ENCODE results near the gene TRIM45. TPM values are rescaled to one million over a fixed set of nuclear protein-coding genes. Genes with fewer than 3 reads are reported as not detected.
A peak's percentile ranks its signal among the peaks of the same experiment; 100 is the strongest.
"Not testable (repeated sequence)": the region's sequence is repeated elsewhere in the genome, so short reads cannot be mapped to it uniquely, and the experiment has no call there.

TRIM45 gene
- total RNA-seq, 4 donors from 2014 or later: 1.8 to 28.9 (median 4.4) TPM

- no peak for TF ChIP-seq POLR2A (IDR thresholded peaks at IDR 0.05)
- TF ChIP-seq, protein P1, sequence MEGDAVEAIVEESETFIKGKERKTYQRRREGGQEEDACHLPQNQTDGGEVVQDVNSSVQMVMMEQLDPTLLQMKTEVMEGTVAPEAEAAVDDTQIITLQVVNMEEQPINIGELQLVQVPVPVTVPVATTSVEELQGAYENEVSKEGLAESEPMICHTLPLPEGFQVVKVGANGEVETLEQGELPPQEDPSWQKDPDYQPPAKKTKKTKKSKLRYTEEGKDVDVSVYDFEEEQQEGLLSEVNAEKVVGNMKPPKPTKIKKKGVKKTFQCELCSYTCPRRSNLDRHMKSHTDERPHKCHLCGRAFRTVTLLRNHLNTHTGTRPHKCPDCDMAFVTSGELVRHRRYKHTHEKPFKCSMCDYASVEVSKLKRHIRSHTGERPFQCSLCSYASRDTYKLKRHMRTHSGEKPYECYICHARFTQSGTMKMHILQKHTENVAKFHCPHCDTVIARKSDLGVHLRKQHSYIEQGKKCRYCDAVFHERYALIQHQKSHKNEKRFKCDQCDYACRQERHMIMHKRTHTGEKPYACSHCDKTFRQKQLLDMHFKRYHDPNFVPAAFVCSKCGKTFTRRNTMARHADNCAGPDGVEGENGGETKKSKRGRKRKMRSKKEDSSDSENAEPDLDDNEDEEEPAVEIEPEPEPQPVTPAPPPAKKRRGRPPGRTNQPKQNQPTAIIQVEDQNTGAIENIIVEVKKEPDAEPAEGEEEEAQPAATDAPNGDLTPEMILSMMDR (IDR thresholded peaks at IDR 0.05): no peak
- Histone ChIP-seq H3K36me3 (no peaks in the 10 kb centered on the region), H3K27me3 (no peaks in the 10 kb centered on the region), H3K4me1 (peaks cover 0 to 15% (median 2%) of the 10 kb centered on the region in 4 donors), H3K27ac (peak overlapping the region; percentile 42 to 85 (median 76)), H3K9me3 (no peaks in the 10 kb centered on the region), H3K4me3 (peak overlapping the region; percentile 60 to 82 (median 71))
- peak in 1 of 3 donors; percentile 45 for DNase-seq
Measured at GRCh38 chr1:117120774-117121588, 568 bp downstream of the TRIM45 start.

- H3K9me3 ChIP-seq, H3K27me3 ChIP-seq, H3K27ac ChIP-seq, DNase-seq, H3K36me3 ChIP-seq, H3K4me3 ChIP-seq: not testable (repeated sequence)
- H3K4me1 ChIP-seq: peaks cover 0 to 15% (median 2%) of the 10 kb centered on the region in 4 donors
Measured at GRCh38 chr1:117119144-117119543, 2.4 kb downstream of the TRIM45 start.

GRCh38 chr1:117118137-117118536, 3.4 kb downstream of the TRIM45 start:
- Histone ChIP-seq H3K9me3 (no peaks in the 10 kb centered on the region), H3K4me1 (peaks cover 0 to 15% (median 2%) of the 10 kb centered on the region in 4 donors), H3K36me3 (no peaks in the 10 kb centered on the region), H3K4me3 (no peak overlapping the region), H3K27me3 (no peaks in the 10 kb centered on the region), H3K27ac (no peak overlapping the region)
- no peak for DNase-seq
- no peak for TF ChIP-seq POLR2A (IDR thresholded peaks at IDR 0.05)
- TF ChIP-seq, protein P1 (IDR thresholded peaks at IDR 0.05): no peak

DNA sequence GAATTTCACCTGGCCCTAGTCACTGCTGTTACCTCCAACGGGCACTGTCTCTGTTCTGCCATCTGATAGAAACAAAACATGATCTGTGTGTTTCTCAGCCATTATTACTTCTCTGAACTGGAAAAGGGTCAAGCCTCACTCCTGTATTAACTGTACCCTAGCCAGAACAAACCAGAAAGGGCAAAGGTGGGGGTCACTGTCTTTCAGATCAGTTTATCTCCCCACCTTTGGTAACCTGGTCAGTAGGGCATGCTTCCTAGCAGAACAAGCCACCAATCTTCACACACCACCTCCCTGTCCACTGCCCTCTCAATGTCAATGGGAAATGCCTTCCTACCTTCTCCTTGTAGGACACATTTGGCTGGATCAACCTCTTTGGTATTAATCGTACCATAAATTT, 3.9 kb downstream of the TRIM45 start:
- no peak overlapping the region for H3K27ac ChIP-seq
- DNase-seq: no peak
- no peak for TF ChIP-seq POLR2A (IDR thresholded peaks at IDR 0.05)
- TF ChIP-seq, protein P1 (IDR thresholded peaks at IDR 0.05): no peak

GRCh38 chr1:117116784-117117130, 4.8 kb downstream of the TRIM45 start:
- no peaks in the 10 kb centered on the region for H3K27me3 ChIP-seq
- no peak for DNase-seq
- no peak for TF ChIP-seq POLR2A (IDR thresholded peaks at IDR 0.05)
- TF ChIP-seq, protein P1 (IDR thresholded peaks at IDR 0.05): no peak
- no peaks in the 10 kb centered on the region for H3K36me3 ChIP-seq
- H3K4me3 ChIP-seq: no peak overlapping the region
- H3K27ac ChIP-seq: no peak overlapping the region
- H3K9me3 ChIP-seq: no peaks in the 10 kb centered on the region
- peaks cover 0 to 10% (median 0%) of the 10 kb centered on the region in 4 donors for H3K4me1 ChIP-seq

More for the DNA sequence above, 3.9 kb downstream of the TRIM45 start:
- H3K4me1 ChIP-seq: peaks cover 0 to 15% (median 2%) of the 10 kb centered on the region in 4 donors
- no peaks in the 10 kb centered on the region for H3K27me3 ChIP-seq
- H3K36me3 ChIP-seq: no peaks in the 10 kb centered on the region
- H3K4me3 ChIP-seq: no peak overlapping the region
- no peaks in the 10 kb centered on the region for H3K9me3 ChIP-seq

GRCh38 chr1:117116090-117116783, 5.3 kb downstream of the TRIM45 start:
- DNase-seq: no peak
- H3K4me1 ChIP-seq: peaks cover 0 to 10% (median 0%) of the 10 kb centered on the region in 4 donors
- no peaks in the 10 kb centered on the region for H3K9me3 ChIP-seq
- no peak for TF ChIP-seq POLR2A (IDR thresholded peaks at IDR 0.05)
- TF ChIP-seq, protein P1 (IDR thresholded peaks at IDR 0.05): no peak
- H3K36me3 ChIP-seq: no peaks in the 10 kb centered on the region
- no peak overlapping the region for H3K27ac ChIP-seq
- no peaks in the 10 kb centered on the region for H3K27me3 ChIP-seq
- H3K4me3 ChIP-seq: no peak overlapping the region
